ENCODE measurements around the gene KLRD1. TPM values are rescaled to one million over a fixed set of nuclear protein-coding genes. Genes with fewer than 3 reads are reported as not detected.

KLRD1 gene
- total RNA-seq, 6 experiments from 2014 or later = 0.68 to 2.3 (median 1.1) TPM

- H3K4me1 ChIP-seq = no peaks in the 10 kb centered on the region
- DNase-seq (no peak), ATAC-seq (no peak)
- no peak overlapping the region for H3K4me3 ChIP-seq
- 68% methylated on average over 6 of the region's 6 CpGs for WGBS (ENCODE audit: insufficient coverage, low coverage, low lambda C conversion rate, missing lambda C conversion rate)
- no peak for TF ChIP-seq CTCF (IDR thresholded peaks at IDR 0.05)
- TF ChIP-seq POLR2A (IDR thresholded peaks at IDR 0.05) = no peak
- H3K9me3 ChIP-seq = no peaks in the 10 kb centered on the region
- no peak overlapping the region for H3K27ac ChIP-seq
- intact Hi-C loops (cut with DNase I) = no loop called here
- no peaks in the 10 kb centered on the region for H3K36me3 ChIP-seq
- no peaks in the 10 kb centered on the region for H3K27me3 ChIP-seq
These were observed 18.5 kb upstream of the KLRD1 start for GRCh38 chr12:10289005-10289754.

- Histone ChIP-seq H3K36me3 (no peaks in the 10 kb centered on the region), H3K4me3 (no peak overlapping the region), H3K27ac (no peak overlapping the region), H3K27me3 (no peaks in the 10 kb centered on the region), H3K9me3 (no peaks in the 10 kb centered on the region), H3K4me1 (no peaks in the 10 kb centered on the region)
- intact Hi-C loops (cut with DNase I) = no loop called here
- ATAC-seq (no peak), DNase-seq (no peak)
- TF ChIP-seq POLR2A (IDR thresholded peaks at IDR 0.05) (no peak), CTCF (IDR thresholded peaks at IDR 0.05) (no peak)
These were observed 16.6 kb upstream of the KLRD1 start for GRCh38 chr12:10291030-10291429.

GRCh38 chr12:10293151-10293550, 14.5 kb upstream of the KLRD1 start:
- H3K27me3 ChIP-seq = no peaks in the 10 kb centered on the region
- ATAC-seq = no peak

GRCh38 chr12:10293570-10294227, 14.0 kb upstream of the KLRD1 start:
- Histone ChIP-seq H3K27ac (no peak overlapping the region), H3K4me3 (no peak overlapping the region), H3K4me1 (no peaks in the 10 kb centered on the region), H3K9me3 (no peaks in the 10 kb centered on the region), H3K27me3 (no peaks in the 10 kb centered on the region), H3K36me3 (no peaks in the 10 kb centered on the region)
- WGBS (ENCODE audit: insufficient coverage, low coverage, low lambda C conversion rate, missing lambda C conversion rate) = 66% methylated on average over 3 of the region's 3 CpGs
- TF ChIP-seq POLR2A (IDR thresholded peaks at IDR 0.05) (no peak), CTCF (IDR thresholded peaks at IDR 0.05) (no peak)
- no peak for DNase-seq
- intact Hi-C loops (cut with DNase I) = no loop called here
- no peak for ATAC-seq

More at GRCh38 chr12:10293151-10293550, 14.5 kb upstream of the KLRD1 start:
- intact Hi-C loops (cut with DNase I) = no loop called here
- WGBS (ENCODE audit: insufficient coverage, low coverage, low lambda C conversion rate, missing lambda C conversion rate) = 82% methylated on average over 4 of the region's 4 CpGs
- Histone ChIP-seq H3K4me3 (no peak overlapping the region), H3K27ac (no peak overlapping the region), H3K9me3 (no peaks in the 10 kb centered on the region), H3K36me3 (no peaks in the 10 kb centered on the region), H3K4me1 (no peaks in the 10 kb centered on the region)
- TF ChIP-seq POLR2A (IDR thresholded peaks at IDR 0.05) (no peak), CTCF (IDR thresholded peaks at IDR 0.05) (no peak)
- no peak for DNase-seq

All from right lobe of liver (tissue), 6 donors.